Upper lobe of left lung (tissue), 4 donors: Measurements from ENCODE around the gene SLF1.

ENCODE experiments used
- CTCF ChIP-seq, 6 experiments: fragments of 450-650 bp in 4 of 6; fragments of 200-600 bp in 2 of 6; sonication (generic) in 2 of 6; IDR thresholded peaks; one replicate each; pipeline ENCODE4 v1.5.1; 2016 to 2019; ENCODE audit warnings: antibody characterized with exemption in 6 of 6
- POLR2A ChIP-seq, 4 donors: fragments of 450-650 bp; IDR thresholded peaks; one replicate each; pipeline ENCODE4 v1.5.1; 2016 to 2017; ENCODE audit warnings: antibody characterized with exemption in 4 of 4, mild to moderate bottlenecking in 2 of 4
- POLR2AphosphoS5 ChIP-seq, 2 donors: sonication (generic); formaldehyde crosslinking; IDR thresholded peaks; one replicate each; pipeline ENCODE4 v1.5.1; 2017; ENCODE audit warnings: antibody characterized with exemption in 2 of 2

- TF ChIP-seq CTCF (IDR thresholded peaks at IDR 0.05) = no peak
- TF ChIP-seq POLR2AphosphoS5 (IDR thresholded peaks at IDR 0.05) = no peak
- no peak for TF ChIP-seq POLR2A (IDR thresholded peaks at IDR 0.05)
These were observed 75.4 kb downstream of the SLF1 start for GRCh38 chr5:94693845-94694370.
